Naive thymus-derived CD4-positive, alpha-beta T cell (primary cell): ENCODE measurements around the gene HOXC6. TPM values are rescaled to one million over a fixed set of nuclear protein-coding genes. Genes with fewer than 3 reads are reported as not detected.
A peak's percentile ranks its signal among the peaks of the same experiment; 100 is the strongest.

Experiments used
- ATAC-seq: fragments of 150-1000 bp; cut with Tn5 transposase; 2 replicates; pipeline ENCODE4 v1.10.0; 2021; ENCODE audit warnings: mild to moderate bottlenecking, moderate library complexity
- CTCF ChIA-PET: fragments of 350-600 bp; sonication (Branson Sonifier 250); formaldehyde crosslinking; loops from one replicate; lab custom pipeline; 2021; ENCODE audit warnings: antibody characterized with exemption; lab: Charles Lee
- POLR2A ChIA-PET: fragments of 350-600 bp; sonication (Branson Sonifier 250); formaldehyde crosslinking; loops from one replicate; lab custom pipeline; 2021; ENCODE audit warnings: antibody characterized with exemption, inconsistent platforms; lab: Charles Lee
- DNase-seq, 9 donors: peaks; one replicate each; pipeline versions ENCODE4 v3.0.0 to v3.0.0-alpha.2; 2020 to 2022; ENCODE audit warnings: mixed read lengths in 1 of 9
- H3K27ac ChIP-seq: one replicate; pipeline ENCODE4 v1.7.0; 2013; ENCODE audit warnings: mild to moderate bottlenecking, low read depth, low read length, moderate library complexity
- H3K27me3 ChIP-seq, 2 donors: one replicate each; pipeline ENCODE4 v1.7.0; 2013; ENCODE audit warnings: low read length in 2 of 2, mild to moderate bottlenecking in 2 of 2, moderate library complexity in 2 of 2; ENCODE audit not compliant: control insufficient read depth in 2 of 2, insufficient read depth in 2 of 2
- H3K36me3 ChIP-seq, 3 experiments: 1 replicate in 2 of 3; 2 replicates in 1 of 3; pipeline ENCODE4 v1.7.0; 2013; ENCODE audit warnings: low read length in 3 of 3, mild to moderate bottlenecking in 3 of 3, moderate library complexity in 1 of 3; ENCODE audit not compliant: insufficient read depth in 3 of 3, control insufficient read depth in 2 of 3
- H3K4me1 ChIP-seq, 2 donors: one replicate each; pipeline ENCODE4 v1.7.0; 2013; ENCODE audit warnings: low read length in 2 of 2, mild to moderate bottlenecking in 2 of 2, moderate library complexity in 1 of 2; ENCODE audit not compliant: control insufficient read depth in 2 of 2, insufficient read depth in 2 of 2
- H3K4me3 ChIP-seq: 2 replicates; pipeline ENCODE4 v1.7.0; 2013; ENCODE audit warnings: mild to moderate bottlenecking, low read length
- H3K9me3 ChIP-seq, 3 experiments: 1 replicate in 2 of 3; 2 replicates in 1 of 3; pipeline ENCODE4 v1.7.0; 2013; ENCODE audit warnings: low read length in 3 of 3; ENCODE audit not compliant: control insufficient read depth in 2 of 3
- H3K27ac Mint-ChIP-seq, 9 donors: one replicate each; pipeline ENCODE4 v1.8.0; 2020 to 2022; ENCODE audit warnings: mixed read lengths in 9 of 9, mild to moderate bottlenecking in 8 of 9, moderate library complexity in 5 of 9, inconsistent platforms in 2 of 9
- H3K27me3 Mint-ChIP-seq, 5 donors: one replicate each; pipeline ENCODE4 v1.8.0; 2021 to 2022; ENCODE audit warnings: mixed read lengths in 5 of 5, mild to moderate bottlenecking in 1 of 5
- H3K36me3 Mint-ChIP-seq, 5 donors: one replicate each; pipeline ENCODE4 v1.8.0; 2020 to 2022; ENCODE audit warnings: mixed read lengths in 5 of 5, mild to moderate bottlenecking in 3 of 5, inconsistent platforms in 1 of 5
- H3K4me1 Mint-ChIP-seq, 7 donors: one replicate each; pipeline ENCODE4 v1.8.0; 2020 to 2022; ENCODE audit warnings: mixed read lengths in 7 of 7, mild to moderate bottlenecking in 3 of 7, inconsistent platforms in 1 of 7
- H3K4me3 Mint-ChIP-seq, 10 donors: one replicate each; pipeline ENCODE4 v1.8.0; 2020 to 2022; ENCODE audit warnings: mild to moderate bottlenecking in 10 of 10, mixed read lengths in 10 of 10, moderate library complexity in 6 of 10, inconsistent platforms in 2 of 10
- H3K9me3 Mint-ChIP-seq, 11 donors: one replicate each; pipeline ENCODE4 v1.8.0; 2020 to 2022; ENCODE audit warnings: mixed read lengths in 11 of 11, mild to moderate bottlenecking in 4 of 11, inconsistent platforms in 1 of 11, moderate library complexity in 1 of 11
- intact Hi-C, 2 donors: fragments of 100-400 bp; cut with micrococcal nuclease; formaldehyde crosslinking; loops; one replicate each; pipeline ENCODE4 v1.15.1; 2023
- polyA plus RNA-seq, 2 donors: library from polyadenylated mRNA; unstranded; fragments of 300-500 nt; fragmentation: Illumina TruSeq; gene quantifications; one replicate each; pipeline ENCODE4 v1.2.3, GENCODE V29; 2021
- total RNA-seq, 6 experiments: library from RNA in 5 of 6; stranded (reverse) in 5 of 6; gene quantifications; 1 replicate in 5 of 6; 2 replicates in 1 of 6; pipeline ENCODE4 v1.2.3 and lab custom pipeline; 2021 to 2026

The HOXC6 gene
- total and polyA plus RNA-seq, 7 experiments from 2014 or later: not detected

DNA sequence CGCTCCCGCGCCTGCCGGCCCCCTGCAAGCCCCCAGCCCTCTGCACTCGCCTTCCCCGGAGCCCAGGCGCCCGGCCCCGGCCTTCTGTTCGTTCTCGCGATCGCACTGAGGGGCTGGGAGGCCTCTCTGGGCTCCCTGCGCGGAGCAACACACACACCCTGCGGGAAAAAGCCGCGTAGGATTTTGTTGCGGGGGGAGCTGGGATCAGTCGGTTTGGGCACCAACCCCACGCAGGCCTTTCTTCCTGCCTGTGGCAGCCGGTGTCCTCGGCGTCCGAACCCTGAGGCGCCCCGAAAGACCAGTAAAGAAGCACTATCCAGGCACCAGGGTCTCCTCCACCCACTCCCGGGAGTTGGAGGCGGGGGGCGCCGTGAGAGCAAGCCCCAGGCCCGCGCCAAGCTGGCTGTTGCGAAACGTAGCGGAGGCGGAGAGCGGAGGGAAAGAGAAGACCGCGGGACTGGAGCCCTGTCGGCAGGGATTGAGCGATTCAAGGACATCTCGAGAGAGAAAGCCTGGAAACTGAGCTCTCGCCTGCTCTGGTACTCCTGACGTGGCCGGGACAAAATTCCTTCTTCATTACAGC lies 2.7 kb downstream of the HOXC6 start:
- Histone ChIP-seq H3K4me3 (no peak overlapping the region), H3K4me1 (peaks cover 7 to 15% of the 10 kb centered on the region in 2 donors), H3K27me3 (peaks cover 25 to 78% of the 10 kb centered on the region in 2 donors), H3K27ac (no peak overlapping the region), H3K36me3 (no peaks in the 10 kb centered on the region), H3K9me3 (peaks cover 0 to 5% (median 0%) of the 10 kb centered on the region in 3 experiments)
- peaks cover 0 to 7% (median 4%) of the 10 kb centered on the region in 11 donors for H3K9me3 Mint-ChIP-seq
- intact Hi-C loops: loop anchor here in 1 of 2 donors (5.0 kb wide), 2 partner anchors 34 to 69 kb away; no protein-coding TSS in a partner anchor
- peaks cover 76 to 93% (median 86%) of the 10 kb centered on the region in 5 donors for H3K27me3 Mint-ChIP-seq
- peaks cover 0 to 4% (median 0%) of the 10 kb centered on the region in 5 donors for H3K36me3 Mint-ChIP-seq
- POLR2A ChIA-PET: interaction anchor here (0.6 kb wide), 1 partner anchor 43 kb away, joined by 3 read pairs; no protein-coding TSS in a partner anchor
- DNase-seq (no peak), ATAC-seq (no peak)
- peaks cover 18 to 59% (median 36%) of the 10 kb centered on the region in 7 donors for H3K4me1 Mint-ChIP-seq
- no peak overlapping the region for H3K27ac Mint-ChIP-seq
- H3K4me3 Mint-ChIP-seq: peak overlapping the region in 3 of 10 donors; percentile 10 to 45 (median 43)
- CTCF ChIA-PET: interaction anchor here (0.6 to 2.2 kb wide), 4 partner anchors 20 to 185 kb away, joined by 3 to 9 read pairs (median 4); no protein-coding TSS in a partner anchor

DNA sequence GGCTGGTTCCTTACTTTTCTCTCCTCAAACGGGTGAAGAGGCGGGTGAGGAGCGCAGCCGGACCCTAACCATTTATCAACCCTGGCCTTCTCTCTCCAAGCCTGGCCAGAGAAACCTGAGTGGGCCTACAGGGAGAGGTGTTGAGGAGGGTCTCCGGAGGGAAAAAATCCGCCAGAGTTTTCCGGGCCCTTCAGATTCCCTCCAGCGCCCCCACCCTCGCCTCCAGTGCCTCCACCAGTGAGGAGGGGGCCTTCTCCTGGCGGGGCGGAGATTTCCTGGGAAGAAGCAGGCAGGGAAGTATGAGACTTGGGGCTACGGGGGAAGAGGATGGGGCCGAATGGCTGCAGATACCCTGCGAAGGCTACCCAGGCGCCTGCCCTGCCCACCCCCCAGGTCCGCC lies 3.2 kb downstream of the HOXC6 start:
- peaks cover 0 to 5% (median 0%) of the 10 kb centered on the region in 3 experiments for H3K9me3 ChIP-seq
- peaks cover 7 to 15% of the 10 kb centered on the region in 2 donors for H3K4me1 ChIP-seq
- peaks cover 18 to 58% (median 36%) of the 10 kb centered on the region in 7 donors for H3K4me1 Mint-ChIP-seq
- no peaks in the 10 kb centered on the region for H3K36me3 ChIP-seq
- H3K4me3 Mint-ChIP-seq: peak overlapping the region in 2 of 10 donors; percentile 10 to 43
- H3K36me3 Mint-ChIP-seq: peaks cover 0 to 4% (median 0%) of the 10 kb centered on the region in 5 donors
- H3K27ac Mint-ChIP-seq: no peak overlapping the region
- peaks cover 25 to 73% of the 10 kb centered on the region in 2 donors for H3K27me3 ChIP-seq
- intact Hi-C loops: loop anchor here in 1 of 2 donors (5.0 kb wide), 2 partner anchors 34 to 69 kb away; no protein-coding TSS in a partner anchor
- CTCF ChIA-PET: interaction anchor here (0.9 to 2.2 kb wide), 8 partner anchors 8 to 185 kb away, joined by 3 to 12 read pairs (median 8); no protein-coding TSS in a partner anchor
- H3K27me3 Mint-ChIP-seq: peaks cover 77 to 93% (median 85%) of the 10 kb centered on the region in 5 donors
- POLR2A ChIA-PET: interaction anchor here (1.4 kb wide), 1 partner anchor 160 kb away, joined by 6 read pairs; no protein-coding TSS in a partner anchor
- H3K27ac ChIP-seq: no peak overlapping the region
- H3K9me3 Mint-ChIP-seq: peaks cover 0 to 7% (median 4%) of the 10 kb centered on the region in 11 donors
- no peak for DNase-seq
- no peak for ATAC-seq
- H3K4me3 ChIP-seq: no peak overlapping the region

GRCh38 chr12:54032086-54032619 lies 3.9 kb downstream of the HOXC6 start:
- H3K36me3 Mint-ChIP-seq: peaks cover 0 to 4% (median 0%) of the 10 kb centered on the region in 5 donors

GRCh38 chr12:54032627-54033100 lies 4.4 kb downstream of the HOXC6 start, which contains the start of gene HOXC5:
TSS of gene HOXC5 (plus strand) at chr12:54033050. CDS start at chr12:54033123, 73 bp downstream.
- H3K4me1 Mint-ChIP-seq: peaks cover 9 to 51% (median 31%) of the 10 kb centered on the region in 7 donors
- intact Hi-C loops: loop anchor here (1.0 to 5.0 kb wide), 7 partner anchors 14 to 169 kb away; no protein-coding TSS in a partner anchor
- peaks cover 74 to 93% (median 84%) of the 10 kb centered on the region in 5 donors for H3K27me3 Mint-ChIP-seq
- peak within 1 kb of the TSS; percentile 52 to 80 (median 67) for H3K4me3 Mint-ChIP-seq
- peaks cover 7 to 15% of the 10 kb centered on the region in 2 donors for H3K4me1 ChIP-seq
- DNase-seq (peak; percentile 41 to 73 (median 62)), ATAC-seq (peak; percentile 77)
- H3K36me3 ChIP-seq: no peaks in the 10 kb centered on the region
- peaks cover 0 to 7% (median 4%) of the 10 kb centered on the region in 11 donors for H3K9me3 Mint-ChIP-seq
- peaks cover 23 to 62% of the 10 kb centered on the region in 2 donors for H3K27me3 ChIP-seq
- peaks cover 0 to 5% (median 0%) of the 10 kb centered on the region in 3 experiments for H3K9me3 ChIP-seq
- POLR2A ChIA-PET: interaction anchor here (1.4 kb wide), 1 partner anchor 159 kb away, joined by 6 read pairs; no protein-coding TSS in a partner anchor
- peak within 1 kb of the TSS in 4 of 9 donors; percentile 12 to 74 (median 49) for H3K27ac Mint-ChIP-seq
- CTCF ChIA-PET: interaction anchor here (0.6 to 2.2 kb wide), 23 partner anchors 9 to 1512 kb away, joined by 3 to 17 read pairs (median 4); partner anchors contain the start of genes HOXC8 and KRT5
- peaks cover 0 to 4% (median 0%) of the 10 kb centered on the region in 5 donors for H3K36me3 Mint-ChIP-seq
- no peak within 1 kb of the TSS for H3K27ac ChIP-seq
- no peak within 1 kb of the TSS for H3K4me3 ChIP-seq

More at GRCh38 chr12:54032086-54032619, 3.9 kb downstream of the HOXC6 start:
- peaks cover 25 to 67% of the 10 kb centered on the region in 2 donors for H3K27me3 ChIP-seq
- peaks cover 0 to 7% (median 4%) of the 10 kb centered on the region in 11 donors for H3K9me3 Mint-ChIP-seq
- intact Hi-C loops: loop anchor here (1.0 to 5.0 kb wide), 7 partner anchors 14 to 169 kb away; no protein-coding TSS in a partner anchor
- H3K4me3 ChIP-seq: no peak overlapping the region
- H3K9me3 ChIP-seq: peaks cover 0 to 5% (median 0%) of the 10 kb centered on the region in 3 experiments
- no peak overlapping the region for H3K27ac ChIP-seq
- H3K4me1 ChIP-seq: peaks cover 7 to 15% of the 10 kb centered on the region in 2 donors
- H3K36me3 ChIP-seq: no peaks in the 10 kb centered on the region
- peaks cover 74 to 93% (median 84%) of the 10 kb centered on the region in 5 donors for H3K27me3 Mint-ChIP-seq
- POLR2A ChIA-PET: interaction anchor here (1.4 kb wide), 1 partner anchor 159 kb away, joined by 6 read pairs; no protein-coding TSS in a partner anchor
- DNase-seq (no peak), ATAC-seq (no peak)
- peak overlapping the region in 2 of 9 donors; percentile 9 to 30 for H3K27ac Mint-ChIP-seq
- peaks cover 14 to 51% (median 35%) of the 10 kb centered on the region in 7 donors for H3K4me1 Mint-ChIP-seq
- H3K4me3 Mint-ChIP-seq: peak overlapping the region in 6 of 10 donors; percentile 6 to 80 (median 53)
- CTCF ChIA-PET: interaction anchor here (0.6 to 2.2 kb wide), 23 partner anchors 9 to 1512 kb away, joined by 3 to 17 read pairs (median 4); partner anchors contain the start of genes HOXC8 and KRT5

- no peak overlapping the region for H3K27ac ChIP-seq
- H3K9me3 ChIP-seq: peaks cover 0 to 5% (median 0%) of the 10 kb centered on the region in 3 experiments
- ChIA-PET POLR2A (interaction anchor here (1.4 kb wide), 1 partner anchor 158 kb away, joined by 6 read pairs; no protein-coding TSS in a partner anchor), CTCF (interaction anchor here (0.6 to 2.2 kb wide), 15 partner anchors 12 to 998 kb away, joined by 3 to 17 read pairs (median 5); partner anchors contain the start of gene HOXC8)
- H3K4me1 ChIP-seq: peaks cover 7 to 13% of the 10 kb centered on the region in 2 donors
- ATAC-seq (no peak), DNase-seq (no peak)
- Mint-ChIP-seq H3K4me1 (peaks cover 6 to 51% (median 29%) of the 10 kb centered on the region in 7 donors), H3K36me3 (peaks cover 0 to 4% (median 0%) of the 10 kb centered on the region in 5 donors), H3K27ac (peak overlapping the region in 1 of 9 donors; percentile 49), H3K4me3 (peak overlapping the region in 9 of 10 donors; percentile 57 to 80 (median 68)), H3K9me3 (peaks cover 0 to 7% (median 4%) of the 10 kb centered on the region in 11 donors), H3K27me3 (peaks cover 72 to 93% (median 84%) of the 10 kb centered on the region in 5 donors)
- intact Hi-C loops: loop anchor here in 1 of 2 donors (2.0 to 5.0 kb wide), 3 partner anchors 36 to 167 kb away; no protein-coding TSS in a partner anchor
- H3K27me3 ChIP-seq: peaks cover 18 to 57% of the 10 kb centered on the region in 2 donors
- no peaks in the 10 kb centered on the region for H3K36me3 ChIP-seq
- H3K4me3 ChIP-seq: no peak overlapping the region
Observed at GRCh38 chr12:54033106-54033979, 5.1 kb downstream of the HOXC6 start.
